ENCODE results near the gene CIART.
"Not testable (repeated sequence)": the region's sequence is repeated elsewhere in the genome, so short reads cannot be mapped to it uniquely, and the experiment has no call there.

The CIART gene

DNA sequence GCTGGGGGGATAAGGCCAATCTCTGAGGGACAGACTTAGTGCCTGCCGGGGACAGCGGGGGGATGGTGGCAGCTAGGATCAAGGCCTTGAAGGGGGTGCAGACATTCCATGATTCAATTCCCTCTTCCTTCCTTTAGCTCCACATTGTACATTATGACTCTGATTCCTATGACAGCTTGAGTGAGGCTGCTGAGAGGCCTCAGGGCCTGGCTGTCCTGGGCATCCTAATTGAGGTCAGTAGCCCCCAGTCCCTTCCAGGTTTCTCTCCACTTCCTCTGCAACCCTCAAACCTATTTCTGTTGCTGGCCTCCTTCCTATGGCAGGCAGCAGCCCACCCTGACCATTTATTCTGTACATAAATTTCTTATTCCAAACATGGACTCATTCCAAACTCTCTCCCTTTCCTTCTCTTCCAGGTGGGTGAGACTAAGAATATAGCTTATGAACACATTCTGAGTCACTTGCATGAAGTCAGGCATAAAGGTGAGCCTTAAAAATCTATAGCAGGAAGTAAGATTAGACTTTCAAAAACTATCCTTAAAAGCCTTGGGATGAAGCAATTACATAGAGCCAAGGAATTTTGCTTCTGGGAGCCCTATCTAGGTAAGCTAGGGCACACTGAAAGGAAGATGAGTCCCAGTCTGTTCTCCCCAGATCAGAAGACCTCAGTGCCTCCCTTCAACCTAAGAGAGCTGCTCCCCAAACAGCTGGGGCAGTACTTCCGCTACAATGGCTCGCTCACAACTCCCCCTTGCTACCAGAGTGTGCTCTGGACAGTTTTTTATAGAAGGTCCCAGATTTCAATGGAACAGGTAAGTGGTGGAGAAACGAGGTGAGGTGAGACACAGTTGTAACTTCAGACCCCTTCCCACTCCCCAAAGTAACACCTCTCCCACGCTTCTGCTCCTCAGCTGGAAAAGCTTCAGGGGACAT, 19.7 kb upstream of the CIART start:
- no peak for FAIRE-seq

DNA sequence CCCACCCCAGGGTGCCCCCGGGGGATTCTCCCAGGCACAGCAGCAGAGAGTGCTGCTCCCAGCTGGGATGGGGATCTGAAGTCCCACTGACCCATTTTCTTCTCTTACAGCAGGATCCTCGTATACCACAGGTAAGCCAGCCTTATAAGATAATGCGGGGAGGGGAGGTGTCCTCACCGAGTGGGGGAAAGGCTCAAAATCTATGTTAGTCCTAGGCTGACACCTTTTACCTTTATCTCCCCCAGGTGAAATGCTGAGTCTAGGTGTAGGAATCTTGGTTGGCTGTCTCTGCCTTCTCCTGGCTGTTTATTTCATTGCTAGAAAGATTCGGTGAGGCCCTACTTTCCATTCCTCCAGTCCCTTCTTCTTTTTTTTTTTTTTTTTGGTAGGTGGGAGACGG, 18.8 kb upstream of the CIART start:
- FAIRE-seq: no peak

DNA sequence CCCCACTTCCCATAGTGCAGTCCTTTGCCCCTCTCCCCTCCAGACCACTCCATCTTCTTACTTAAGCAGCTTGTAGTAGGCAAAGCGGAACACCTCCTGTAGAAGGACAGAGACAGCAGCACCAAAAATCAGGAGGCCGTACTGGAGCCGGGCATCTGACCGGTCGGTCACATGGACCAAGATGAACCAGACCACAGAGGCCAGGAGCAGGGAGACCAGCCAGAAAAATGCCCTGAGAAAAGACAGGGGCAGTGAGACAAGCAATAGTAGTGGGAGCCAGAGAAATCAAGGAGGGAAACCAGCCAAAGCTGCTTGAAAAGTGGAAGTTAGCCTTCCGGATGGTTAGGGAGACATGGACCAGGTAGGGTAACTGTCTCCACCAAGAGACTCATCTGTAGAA, 14.5 kb upstream of the CIART start:
- no peak for FAIRE-seq

DNA sequence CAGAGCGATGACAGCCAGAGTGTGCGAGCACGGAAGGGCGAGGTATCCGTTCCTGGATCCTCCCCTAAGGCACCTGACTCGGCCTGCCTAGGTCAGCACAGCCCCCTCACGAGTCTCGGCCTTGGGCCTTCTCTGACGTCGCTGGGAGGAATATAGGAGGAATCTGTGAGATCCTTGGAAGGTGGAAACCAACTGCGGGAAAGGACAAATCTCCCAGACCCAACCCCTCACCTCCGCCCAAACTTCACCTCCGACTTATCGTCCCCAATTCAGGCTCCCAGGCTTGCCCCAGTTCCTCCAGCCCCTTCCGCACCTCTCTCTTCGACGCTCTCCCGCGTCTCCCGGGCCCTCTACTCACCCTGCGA, 14.0 kb upstream of the CIART start:
- no peak for FAIRE-seq

DNA sequence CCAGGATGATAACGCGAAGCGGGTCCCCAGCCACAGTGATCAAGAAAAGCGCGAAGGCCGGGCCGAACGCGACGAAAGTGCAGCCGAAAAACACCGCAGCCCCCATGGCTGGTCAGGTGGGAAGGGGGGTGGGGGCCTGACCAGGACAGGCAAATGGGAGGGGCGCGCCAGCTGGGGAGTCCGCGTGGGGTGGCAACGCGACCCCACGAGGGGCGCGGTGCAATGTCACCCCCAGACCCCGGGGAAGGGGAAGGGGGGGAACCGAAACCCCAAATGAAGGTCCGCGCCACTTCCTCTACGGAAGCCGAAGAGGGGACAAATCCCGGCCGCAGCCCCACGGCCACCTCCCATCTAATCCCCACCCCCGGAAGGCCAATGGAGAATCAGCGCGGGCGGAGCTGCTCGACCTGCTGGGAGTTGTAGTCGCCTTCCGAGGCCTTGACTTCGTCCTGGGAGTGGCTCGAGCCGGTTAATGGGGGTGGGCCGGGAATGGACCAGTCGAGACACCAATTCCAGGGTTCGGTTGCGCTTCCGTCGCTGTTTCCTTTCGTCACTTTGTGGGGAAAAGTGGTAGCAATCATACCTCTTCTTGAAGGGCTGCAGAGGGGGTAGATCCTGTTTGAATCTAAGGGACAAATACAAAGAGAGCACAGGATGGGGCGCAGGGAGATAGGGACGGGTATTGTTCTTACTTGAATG, 13.5 kb upstream of the CIART start, which contains the start of gene APH1A:
APH1A (minus strand) TSS at position 312 of the 699 bp plus-strand sequence; CDS start at position 106, 206 bp downstream.
- peak; percentile 80 for FAIRE-seq

DNA sequence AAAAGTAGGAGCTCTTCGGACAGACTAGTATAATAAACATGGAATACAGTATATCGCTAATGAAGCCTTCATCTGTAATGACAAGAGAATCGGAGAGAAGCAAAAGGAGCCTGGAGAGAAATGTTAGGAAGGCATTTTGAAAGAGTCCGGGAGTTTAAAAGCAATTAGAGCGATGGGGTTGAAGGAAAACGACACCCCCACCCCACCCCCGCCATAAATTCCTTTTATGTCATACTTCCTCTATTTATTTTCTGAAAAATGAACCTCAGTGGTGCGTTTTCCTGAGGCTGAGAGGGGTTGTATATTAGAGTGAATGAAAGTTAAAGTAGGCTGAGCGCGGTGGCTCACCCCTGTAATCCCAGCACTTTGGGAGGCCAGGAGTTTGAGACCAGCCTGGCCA, 12.9 kb upstream of the CIART start:
- FAIRE-seq: no peak

DNA sequence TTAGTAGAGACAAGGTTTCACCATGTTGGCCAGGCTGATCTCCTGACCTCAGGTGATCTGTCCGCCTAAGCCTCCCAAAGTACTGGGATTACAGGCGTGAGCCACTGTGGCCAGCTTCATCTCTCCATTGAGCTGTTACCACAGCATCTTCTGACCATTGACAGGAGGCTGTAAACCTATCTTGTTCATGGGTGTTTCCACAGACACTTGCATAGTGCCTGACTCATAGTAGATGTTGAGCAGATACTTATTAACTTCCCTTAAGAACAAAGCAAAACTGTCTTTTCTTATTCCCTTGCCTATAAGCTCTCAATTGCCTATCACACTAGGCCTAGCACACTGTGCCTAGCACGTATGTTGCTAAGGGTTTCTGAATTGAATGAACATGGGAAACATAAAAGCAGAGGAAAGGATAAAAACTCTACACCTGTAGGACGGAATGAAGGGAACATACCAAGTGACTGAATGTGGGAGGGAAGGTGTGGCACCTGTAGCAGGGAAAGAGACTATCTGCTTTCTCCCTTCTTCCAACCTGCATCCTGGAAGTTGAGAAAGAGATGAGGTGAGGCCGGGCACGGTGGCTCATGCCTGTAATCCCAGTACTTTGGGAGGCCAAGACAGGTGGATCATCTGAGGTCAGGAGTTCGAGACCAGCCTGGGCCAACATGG, 10.9 kb upstream of the CIART start:
- FAIRE-seq: no peak

DNA sequence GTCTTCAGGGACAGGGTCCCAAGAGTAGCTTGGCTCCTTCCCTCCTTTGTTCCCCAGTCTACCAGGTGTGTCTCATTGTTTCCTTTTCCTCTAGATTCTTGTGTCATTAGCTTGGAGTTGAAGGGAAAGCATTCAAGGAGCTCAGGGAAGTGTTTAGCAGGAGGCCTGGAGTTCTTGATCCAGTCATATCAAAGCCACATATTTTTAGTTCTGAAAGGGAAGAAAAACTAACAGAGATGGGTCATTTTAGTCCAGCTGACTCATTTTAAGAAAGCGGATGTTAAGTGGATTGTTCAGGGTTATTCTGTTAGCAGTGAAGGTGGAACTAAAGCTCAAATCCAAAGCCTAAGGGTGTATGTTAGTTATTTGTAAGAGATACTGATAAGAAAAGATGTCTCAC, 9.0 kb upstream of the CIART start:
- FAIRE-seq: no peak

DNA sequence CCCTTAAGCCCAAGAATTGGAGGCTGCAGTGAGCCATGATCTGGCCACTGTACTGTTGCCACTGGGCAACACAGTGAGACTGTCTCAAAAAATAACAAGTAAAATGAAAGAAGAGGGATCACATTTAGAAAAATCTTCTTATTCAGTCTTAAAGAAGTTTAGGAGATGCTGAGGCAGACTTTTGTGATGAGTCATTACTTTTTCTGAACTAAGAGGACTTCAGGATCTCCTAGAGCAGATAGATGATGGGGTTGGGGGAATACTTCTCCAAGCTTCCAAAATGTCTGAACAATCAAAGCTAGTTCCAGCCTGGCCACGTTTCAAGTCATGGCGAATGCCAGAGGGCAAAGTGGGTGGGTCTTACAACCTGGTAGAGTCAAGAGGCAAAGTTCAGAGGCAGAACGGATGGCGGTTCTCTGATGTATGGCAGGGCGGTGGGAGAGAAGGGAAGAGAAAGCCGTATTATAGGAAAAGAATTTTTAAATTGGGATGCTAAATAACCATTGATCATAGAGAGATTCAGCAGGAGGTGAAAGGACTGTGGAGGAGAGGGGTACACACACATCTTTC, 2.1 kb upstream of the CIART start:
- FAIRE-seq: no peak

DNA sequence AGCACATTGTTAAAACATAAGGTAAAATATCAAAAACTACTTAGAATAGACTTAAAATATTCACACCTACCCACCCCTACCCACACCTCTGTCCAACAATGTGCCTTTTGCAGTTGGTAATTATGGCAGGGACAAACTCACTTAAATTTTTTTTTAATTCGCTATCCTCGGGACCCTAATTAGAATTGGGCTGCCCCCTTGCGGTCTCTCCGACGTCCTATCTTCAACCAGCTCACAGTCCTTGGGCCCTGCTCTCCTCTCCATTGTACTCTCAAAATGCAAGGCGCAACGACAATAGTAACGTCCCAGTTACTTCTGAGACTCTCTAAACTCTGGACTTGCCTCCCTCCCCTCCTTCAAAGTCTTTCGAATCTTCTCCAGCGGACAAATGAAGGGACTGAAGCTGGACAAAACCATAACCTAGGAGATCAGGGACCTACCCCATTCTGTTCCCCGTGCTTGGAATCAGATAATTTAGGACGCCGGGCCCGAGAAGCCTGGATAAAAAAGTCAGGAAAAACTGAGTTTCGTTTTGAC, 1.1 kb upstream of the CIART start:
- peak; percentile 66 for FAIRE-seq

DNA sequence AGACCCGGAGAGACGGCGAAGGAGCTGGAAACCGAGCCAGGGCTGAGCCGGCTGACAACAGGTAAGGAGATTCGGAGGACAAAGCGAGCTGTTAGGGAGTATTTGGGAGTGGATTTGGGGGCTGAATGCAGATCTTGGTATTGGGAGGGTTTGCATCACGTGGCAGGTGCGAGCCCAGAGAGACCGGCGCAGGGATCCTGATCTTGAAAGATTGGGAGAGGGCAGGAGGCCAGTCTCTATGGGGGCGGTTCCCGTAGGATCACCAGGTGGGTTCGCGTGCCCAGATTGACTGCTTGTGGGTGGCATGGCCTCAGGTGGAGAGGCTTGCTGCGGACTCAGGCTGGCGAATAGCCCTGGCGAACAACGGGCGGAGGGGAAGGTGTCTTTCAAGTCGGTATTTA, 204 bp downstream of the CIART start:
- FAIRE-seq: no peak

DNA sequence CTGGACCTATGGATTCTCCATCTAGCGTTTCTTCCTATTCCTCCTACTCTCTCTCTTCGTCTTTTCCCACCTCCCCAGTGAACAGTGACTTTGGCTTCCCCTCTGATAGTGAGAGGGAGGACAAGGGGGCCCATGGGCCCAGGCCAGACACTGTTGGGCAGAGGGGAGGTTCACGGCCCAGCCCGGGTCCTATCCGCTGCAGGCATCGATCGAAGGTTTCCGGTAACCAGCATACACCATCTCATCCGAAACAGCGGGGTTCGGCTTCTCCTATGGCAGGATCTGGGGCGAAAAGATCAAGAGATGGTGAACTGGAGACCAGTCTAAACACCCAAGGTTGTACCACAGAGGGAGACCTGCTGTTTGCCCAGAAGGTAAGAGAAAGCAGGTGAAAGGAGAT, 906 bp downstream of the CIART start:
- no peak for FAIRE-seq

DNA sequence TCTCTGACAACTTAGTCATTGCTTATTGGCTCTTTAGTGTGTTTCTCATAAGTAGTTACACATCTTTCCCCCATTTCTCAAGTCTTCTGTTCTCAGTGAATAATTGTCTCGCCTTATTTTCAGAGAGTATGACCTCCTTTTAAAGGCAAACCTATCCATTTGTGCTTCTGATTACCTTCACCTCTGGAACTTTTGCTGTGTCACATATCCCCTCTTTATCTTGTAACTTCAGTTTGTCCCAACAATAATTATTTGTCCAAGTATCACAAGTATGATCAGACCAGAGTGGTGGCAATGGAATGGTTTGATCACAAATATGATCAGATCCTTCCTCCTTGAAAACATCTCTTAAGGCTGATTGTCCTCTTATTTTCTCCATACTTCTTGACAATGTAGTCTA, 6.0 kb downstream of the CIART start:
- FAIRE-seq: no peak

DNA sequence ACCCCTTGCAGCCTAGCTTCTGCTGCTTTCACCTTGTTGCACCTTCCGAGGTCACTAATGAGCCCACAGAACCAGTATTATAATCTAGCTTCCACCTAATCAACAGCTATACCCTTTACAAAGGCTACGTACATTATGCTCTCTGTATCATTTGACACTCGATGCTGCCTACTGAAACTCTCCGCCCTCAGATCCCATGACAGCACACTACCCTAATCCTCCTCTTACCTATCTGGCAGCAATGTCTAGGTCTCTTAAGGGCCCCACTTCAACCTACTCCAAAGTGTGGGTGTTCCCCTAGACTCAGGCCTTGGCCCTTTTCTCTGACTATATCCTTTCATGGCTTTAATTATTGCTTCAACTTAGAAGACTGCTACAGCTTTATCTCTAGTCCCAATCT, 6.5 kb downstream of the CIART start:
- no peak for FAIRE-seq

DNA sequence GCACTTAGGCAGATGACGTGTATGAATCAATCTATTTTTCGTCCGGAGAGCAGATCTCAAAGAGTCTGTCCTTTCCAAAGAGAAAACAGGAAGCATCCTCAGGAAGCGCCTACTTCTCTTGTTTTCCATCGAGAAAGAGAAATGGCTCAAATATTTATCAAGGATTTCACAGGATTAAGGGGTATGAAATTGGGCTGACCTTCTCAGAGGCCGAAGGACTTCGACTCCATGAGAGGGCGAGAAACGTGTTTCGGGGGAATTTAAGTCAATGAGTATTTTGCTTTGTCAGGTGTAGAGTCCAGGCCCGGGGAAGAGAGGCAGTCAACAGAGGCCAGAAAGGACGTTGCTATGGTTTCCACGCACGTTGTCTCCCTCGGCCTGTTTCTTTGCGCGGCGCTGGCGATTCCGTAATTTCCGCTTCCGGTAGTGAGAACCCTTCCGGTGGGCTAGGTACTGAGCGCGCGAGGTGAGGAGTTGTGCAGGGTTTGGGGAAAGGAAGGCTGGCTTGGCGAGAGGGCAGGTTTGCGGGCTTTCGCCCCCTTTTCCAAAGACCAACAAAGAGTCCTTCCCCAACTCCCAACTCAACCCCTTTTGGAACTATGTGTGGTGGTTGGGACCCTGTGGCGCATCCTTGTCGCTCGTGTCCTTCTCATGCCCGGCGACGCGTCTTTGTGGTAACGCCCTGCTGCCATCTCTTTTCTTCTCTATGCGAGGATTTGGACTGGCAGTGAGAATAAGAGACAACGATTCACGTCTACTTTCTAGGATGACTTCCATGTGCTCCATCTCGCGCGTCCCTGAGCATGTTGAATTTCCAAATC, 11.3 kb downstream of the CIART start, which contains the start of gene MRPS21:
MRPS21 (plus strand) TSS at position 429 of the 821 bp plus-strand sequence. CDS start 506 bp downstream, outside the sequence.
- FAIRE-seq: no peak

DNA sequence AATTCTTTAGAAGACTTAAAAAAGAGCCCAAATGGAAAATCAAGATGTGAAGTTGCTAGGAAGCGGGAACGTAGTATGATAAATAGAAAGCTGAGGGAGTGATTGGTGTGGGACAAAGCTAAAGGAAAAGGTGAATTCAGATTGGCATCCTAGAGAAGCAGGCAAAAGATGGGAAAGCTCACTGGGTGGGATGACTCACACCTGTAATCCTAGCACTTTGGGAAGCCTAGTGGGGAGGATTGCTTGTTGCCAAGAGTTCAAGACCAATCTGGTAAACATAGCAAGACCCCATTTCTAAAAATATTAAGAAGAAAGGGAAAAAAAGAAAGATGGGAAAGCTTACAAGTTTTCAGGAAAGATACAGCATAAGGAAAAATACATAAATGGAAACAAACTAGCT, 13.1 kb downstream of the CIART start:
- no peak for FAIRE-seq

DNA sequence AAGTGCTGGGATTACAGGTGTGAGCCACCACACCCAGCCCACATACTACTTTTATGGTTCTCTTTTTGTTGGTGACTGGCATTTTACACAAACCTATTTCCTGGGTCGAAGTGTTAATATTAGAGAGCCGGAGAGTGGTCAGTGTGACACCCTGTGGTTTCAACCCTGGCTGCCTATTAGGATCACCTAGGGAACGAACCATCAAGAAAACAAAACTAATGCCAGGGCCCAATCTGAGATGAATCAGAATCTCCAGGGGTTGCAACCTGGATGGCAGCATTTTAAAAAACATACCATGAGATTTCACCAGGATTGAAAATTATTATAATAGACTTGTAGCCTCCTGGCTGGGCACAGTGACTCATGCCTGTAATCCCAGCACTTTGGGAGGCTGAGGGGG, 17.4 kb downstream of the CIART start:
- FAIRE-seq: no peak

DNA sequence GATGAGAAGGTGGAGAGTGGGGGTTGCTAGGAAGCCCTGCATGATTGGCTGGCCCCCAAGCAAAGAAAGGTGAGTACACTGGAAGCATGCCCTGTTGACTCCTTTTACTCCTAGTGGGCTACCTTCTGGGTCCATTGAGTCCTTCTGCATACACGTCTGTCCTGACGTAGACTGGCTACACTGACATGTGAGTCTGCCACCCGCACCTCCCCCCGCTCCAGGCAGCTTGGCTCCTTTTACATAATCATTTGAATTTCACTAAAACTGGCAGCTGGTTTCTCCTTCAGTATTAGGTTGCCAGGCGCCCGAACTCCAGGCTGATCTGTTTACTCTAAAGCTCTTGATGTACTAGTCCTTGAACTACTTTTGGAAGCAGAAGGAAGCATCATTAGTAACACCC, 20.0 kb downstream of the CIART start:
- no peak for FAIRE-seq

DNA sequence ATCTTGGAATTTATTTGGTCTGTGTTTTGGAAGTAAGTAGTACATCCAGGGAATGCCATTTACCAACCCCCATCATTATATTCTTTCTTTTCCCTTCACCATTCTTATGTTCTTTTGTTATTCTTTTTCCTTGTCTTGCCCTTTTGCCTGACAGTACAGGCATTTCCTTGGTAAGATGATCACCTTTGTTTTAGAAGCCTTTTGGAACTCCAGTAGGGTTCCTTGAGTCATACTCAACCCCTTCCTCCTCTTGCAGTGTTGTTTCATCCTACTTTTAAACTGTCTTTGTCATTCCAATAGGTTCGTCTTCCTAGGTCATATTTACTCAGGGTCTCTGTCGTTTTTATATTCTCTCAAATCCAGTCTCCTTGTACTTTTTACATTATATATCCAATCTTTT, 20.5 kb downstream of the CIART start:
- FAIRE-seq: no peak

DNA sequence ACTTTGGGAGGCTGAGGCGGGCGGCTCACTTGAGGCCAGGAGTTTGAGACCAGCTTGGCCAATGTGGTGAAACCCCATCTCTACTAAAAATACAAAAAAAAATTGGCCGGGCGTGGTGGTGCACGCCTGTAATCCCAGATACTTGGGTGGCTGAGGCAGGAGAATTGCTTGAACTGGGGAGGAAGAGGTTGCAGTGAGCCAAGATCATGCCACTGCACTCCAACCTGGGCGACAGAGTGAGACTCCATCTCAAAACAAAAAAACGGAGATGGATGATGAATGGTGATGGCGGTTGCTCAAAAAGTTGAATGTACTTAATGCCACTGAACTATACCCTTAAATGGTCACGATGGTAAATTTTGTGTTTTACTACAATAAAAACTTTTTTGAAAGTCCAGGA, 26.2 kb downstream of the CIART start:
- FAIRE-seq: not testable (repeated sequence)

DNA sequence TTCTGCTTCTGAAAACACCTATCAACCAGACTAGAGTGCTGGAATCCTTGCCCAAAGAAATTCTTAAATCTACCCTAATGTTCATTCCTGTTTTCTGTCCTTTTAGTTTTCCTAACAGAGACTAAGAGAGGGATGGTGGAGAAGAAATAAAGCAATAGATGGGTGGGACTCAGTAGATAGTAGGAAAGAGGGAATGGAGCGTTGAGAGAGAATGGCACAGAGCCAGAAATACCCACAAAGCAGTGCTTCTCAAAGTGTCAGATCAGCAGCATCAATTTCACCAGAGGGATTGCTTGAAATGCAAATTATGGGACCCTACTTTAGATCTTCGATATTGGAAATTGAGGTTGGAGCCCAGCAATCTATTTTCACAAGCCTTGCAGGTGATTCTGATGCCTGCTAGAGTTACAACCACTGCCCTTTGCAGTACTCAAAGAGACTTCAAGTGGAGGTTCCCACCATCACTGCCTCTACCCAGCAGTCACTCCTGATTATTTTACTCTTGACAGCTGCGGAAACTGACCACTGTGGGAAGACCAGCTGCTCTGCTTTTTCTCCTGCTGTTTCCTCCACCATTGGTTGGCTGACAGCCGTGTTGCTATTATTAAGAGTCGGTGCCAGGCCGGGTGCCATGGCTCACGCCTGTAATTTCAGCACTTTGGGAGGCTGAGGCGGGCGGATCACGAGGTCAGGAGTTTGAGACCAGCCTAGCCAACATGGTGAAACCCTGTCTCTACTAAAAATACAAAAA, 27.6 kb downstream of the CIART start:
- FAIRE-seq: no peak
